GM12891 (cell line): ENCODE measurements around the gene NANS.

Experiments
- DNase-seq: peaks from one replicate; pipeline ENCODE4 v3.0.0; 2011; ENCODE audit warnings: low spot score; ENCODE audit not compliant: insufficient read length
- FAIRE-seq: peaks from 2 replicates; lab custom pipeline; 2011; peaks lifted over from hg19 to GRCh38; lab: Jason Lieb, UNC
- PAX5 ChIP-seq: IDR thresholded peaks from 2 replicates; pipeline ENCODE4 v1.6.1; 2011; ENCODE audit warnings: low read length, moderate library complexity, mild to moderate bottlenecking; ENCODE audit not compliant: insufficient read depth, severe bottlenecking
- POLR2A ChIP-seq: IDR thresholded peaks from 2 replicates; pipeline ENCODE4 v1.6.1; 2011; ENCODE audit warnings: low read depth, low read length, control low read depth
- POLR2AphosphoS5 ChIP-seq: IDR thresholded peaks from 2 replicates; pipeline ENCODE4 v1.6.1; 2011; ENCODE audit warnings: low read depth, low read length, control low read depth
- POU2F2 ChIP-seq: IDR thresholded peaks from 2 replicates; pipeline ENCODE4 v1.6.1; 2011; ENCODE audit warnings: low read depth, mild to moderate bottlenecking, control low read depth, low read length, moderate library complexity
- SPI1 ChIP-seq: IDR thresholded peaks from 2 replicates; pipeline ENCODE4 v1.6.1; 2011; ENCODE audit warnings: low read depth, low read length, control low read depth
- TAF1 ChIP-seq: IDR thresholded peaks from 2 replicates; pipeline ENCODE4 v1.6.1; 2011; ENCODE audit warnings: low read depth, low read length, control low read depth

NANS gene

GRCh38 chr9:98094851-98095250 is 38.3 kb downstream of the NANS start:
- no peak for TF ChIP-seq TAF1
- no peak for TF ChIP-seq PAX5
- no peak for TF ChIP-seq SPI1
- TF ChIP-seq POLR2A = no peak
- TF ChIP-seq POLR2AphosphoS5 = no peak
- TF ChIP-seq POU2F2 = no peak
- FAIRE-seq = no peak

GRCh38 chr9:98095401-98095800 is 38.9 kb downstream of the NANS start:
- FAIRE-seq (no peak), DNase-seq (no peak)
- TF ChIP-seq POLR2AphosphoS5 = no peak
- TF ChIP-seq TAF1 = no peak
- no peak for TF ChIP-seq PAX5
- TF ChIP-seq SPI1 = no peak
- TF ChIP-seq POLR2A = no peak
- TF ChIP-seq POU2F2 = no peak

More at GRCh38 chr9:98094851-98095250, 38.3 kb downstream of the NANS start:
- DNase-seq = no peak

GRCh38 chr9:98096091-98096490 is 39.6 kb downstream of the NANS start:
- TF ChIP-seq POU2F2 (no peak), POLR2AphosphoS5 (no peak), PAX5 (no peak), POLR2A (no peak), TAF1 (no peak), SPI1 (no peak)
- FAIRE-seq (no peak), DNase-seq (no peak)

GRCh38 chr9:98097836-98098235 is 41.3 kb downstream of the NANS start:
- FAIRE-seq = peak; percentile 88
- TF ChIP-seq POU2F2 = no peak
- TF ChIP-seq POLR2AphosphoS5 = no peak
- TF ChIP-seq POLR2A = no peak
- no peak for TF ChIP-seq SPI1
- no peak for TF ChIP-seq TAF1
- no peak for TF ChIP-seq PAX5

GRCh38 chr9:98099346-98099745 is 42.8 kb downstream of the NANS start:
- DNase-seq (no peak), FAIRE-seq (no peak)
- TF ChIP-seq POLR2A = no peak
- no peak for TF ChIP-seq PAX5
- TF ChIP-seq POU2F2 = no peak
- TF ChIP-seq POLR2AphosphoS5 = no peak
- no peak for TF ChIP-seq SPI1
- TF ChIP-seq TAF1 = no peak

More at GRCh38 chr9:98097836-98098235, 41.3 kb downstream of the NANS start:
- DNase-seq = no peak

- TF ChIP-seq TAF1 (no peak), SPI1 (peak; percentile 32; the same call in 1 of the 2 replicates)
- DNase-seq (no peak), FAIRE-seq (no peak)
Observed at GRCh38 chr9:98099898-98100297, 43.4 kb downstream of the NANS start.

GRCh38 chr9:98100456-98100855 is 43.9 kb downstream of the NANS start:
- DNase-seq = no peak
- no peak for FAIRE-seq
- TF ChIP-seq POU2F2 = no peak
- TF ChIP-seq TAF1 = no peak
- no peak for TF ChIP-seq SPI1
- no peak for TF ChIP-seq POLR2AphosphoS5
- TF ChIP-seq POLR2A = no peak
- no peak for TF ChIP-seq PAX5

GRCh38 chr9:98101416-98101815 is 44.9 kb downstream of the NANS start:
- no peak for TF ChIP-seq TAF1
- no peak for TF ChIP-seq SPI1
- no peak for TF ChIP-seq PAX5
- no peak for TF ChIP-seq POLR2A
- TF ChIP-seq POU2F2 = no peak
- no peak for TF ChIP-seq POLR2AphosphoS5
- FAIRE-seq (no peak), DNase-seq (no peak)

GRCh38 chr9:98101868-98102273 is 45.3 kb downstream of the NANS start:
- peak; percentile 49; the same call in 1 of the 2 replicates for TF ChIP-seq POLR2A
- TF ChIP-seq TAF1 = no peak
- peak; percentile 77 for TF ChIP-seq POU2F2
- DNase-seq = peak; percentile 57
- FAIRE-seq = peak; percentile 98

GRCh38 chr9:98104445-98104881 is 47.9 kb downstream of the NANS start:
- FAIRE-seq = peak; percentile 84
- TF ChIP-seq SPI1 (peak; percentile 23; the same call in 1 of the 2 replicates), TAF1 (no peak), POLR2AphosphoS5 (no peak), POLR2A (no peak)
- DNase-seq = no peak

- TF ChIP-seq POLR2AphosphoS5 (no peak), POLR2A (no peak), POU2F2 (no peak), SPI1 (no peak), PAX5 (no peak), TAF1 (no peak)
- DNase-seq (no peak), FAIRE-seq (no peak)
Observed at GRCh38 chr9:98105006-98105405, 48.5 kb downstream of the NANS start.
